GM12872 (cell line): ENCODE results near the gene EVI2A.

ENCODE experiments used
- TF ChIP-seq, protein P1 (sequence below): IDR thresholded peaks from 3 replicates; pipeline ENCODE4 v1.5.1; 2011; ENCODE audit warnings: low read depth, mild to moderate bottlenecking, low read length, moderate library complexity; ENCODE audit not compliant: insufficient read depth

Gene EVI2A

DNA sequence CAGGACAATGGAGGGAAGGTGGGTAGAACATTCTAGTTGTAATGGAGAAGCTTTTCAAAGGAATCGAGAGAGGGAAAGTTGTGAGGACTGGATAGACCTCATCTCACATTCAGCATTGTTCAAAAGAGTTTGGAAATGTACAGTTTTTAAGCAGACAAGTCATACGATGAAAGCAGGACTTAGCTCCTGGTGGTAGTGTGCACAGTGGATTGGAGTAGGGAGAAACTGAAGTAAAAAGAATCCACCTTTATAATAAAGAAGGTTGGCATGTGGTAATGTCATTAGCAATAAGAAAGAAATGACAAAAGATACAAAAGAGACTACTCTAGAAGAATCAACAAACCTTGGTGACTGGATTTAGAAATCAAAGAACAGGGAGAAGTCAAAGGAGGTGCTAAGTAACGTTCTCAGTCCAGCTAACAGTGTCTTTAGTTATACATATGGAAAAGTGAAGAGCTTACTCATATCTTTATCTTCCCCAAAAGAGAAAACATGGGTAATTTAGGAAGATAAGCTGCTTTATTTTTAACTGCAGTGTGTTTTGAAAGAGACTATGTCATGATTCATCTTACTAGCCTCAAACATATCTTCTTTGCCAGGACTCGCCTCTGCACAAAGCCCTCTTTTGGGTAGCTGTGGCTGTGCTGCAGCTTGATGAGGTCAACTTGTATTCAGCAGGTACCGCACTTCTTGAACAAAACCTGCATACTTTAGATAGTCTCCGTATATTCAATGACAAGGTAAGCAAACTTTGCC is 18.7 kb upstream of the EVI2A start:
- TF ChIP-seq, protein P1, sequence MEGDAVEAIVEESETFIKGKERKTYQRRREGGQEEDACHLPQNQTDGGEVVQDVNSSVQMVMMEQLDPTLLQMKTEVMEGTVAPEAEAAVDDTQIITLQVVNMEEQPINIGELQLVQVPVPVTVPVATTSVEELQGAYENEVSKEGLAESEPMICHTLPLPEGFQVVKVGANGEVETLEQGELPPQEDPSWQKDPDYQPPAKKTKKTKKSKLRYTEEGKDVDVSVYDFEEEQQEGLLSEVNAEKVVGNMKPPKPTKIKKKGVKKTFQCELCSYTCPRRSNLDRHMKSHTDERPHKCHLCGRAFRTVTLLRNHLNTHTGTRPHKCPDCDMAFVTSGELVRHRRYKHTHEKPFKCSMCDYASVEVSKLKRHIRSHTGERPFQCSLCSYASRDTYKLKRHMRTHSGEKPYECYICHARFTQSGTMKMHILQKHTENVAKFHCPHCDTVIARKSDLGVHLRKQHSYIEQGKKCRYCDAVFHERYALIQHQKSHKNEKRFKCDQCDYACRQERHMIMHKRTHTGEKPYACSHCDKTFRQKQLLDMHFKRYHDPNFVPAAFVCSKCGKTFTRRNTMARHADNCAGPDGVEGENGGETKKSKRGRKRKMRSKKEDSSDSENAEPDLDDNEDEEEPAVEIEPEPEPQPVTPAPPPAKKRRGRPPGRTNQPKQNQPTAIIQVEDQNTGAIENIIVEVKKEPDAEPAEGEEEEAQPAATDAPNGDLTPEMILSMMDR = no peak

DNA sequence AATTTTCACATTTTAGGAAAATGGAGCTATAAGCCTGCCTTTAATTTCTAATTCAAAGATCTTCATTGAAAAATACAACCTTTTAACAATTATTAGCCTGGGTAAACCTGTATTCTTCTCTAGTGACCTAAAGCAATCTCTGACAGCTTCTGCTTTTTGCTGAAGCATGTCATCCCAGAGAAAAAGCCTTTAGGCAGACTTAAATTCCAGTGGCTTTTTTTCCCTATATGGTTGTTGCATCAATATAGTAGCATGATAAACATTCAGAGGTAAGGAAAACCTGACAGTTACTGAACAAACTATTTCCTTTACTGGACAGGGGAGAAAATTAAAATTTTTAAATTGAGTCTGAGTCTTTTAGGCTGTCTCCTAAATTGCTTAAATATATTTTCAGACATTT is 7.8 kb upstream of the EVI2A start:
- TF ChIP-seq, protein P1 = no peak

DNA sequence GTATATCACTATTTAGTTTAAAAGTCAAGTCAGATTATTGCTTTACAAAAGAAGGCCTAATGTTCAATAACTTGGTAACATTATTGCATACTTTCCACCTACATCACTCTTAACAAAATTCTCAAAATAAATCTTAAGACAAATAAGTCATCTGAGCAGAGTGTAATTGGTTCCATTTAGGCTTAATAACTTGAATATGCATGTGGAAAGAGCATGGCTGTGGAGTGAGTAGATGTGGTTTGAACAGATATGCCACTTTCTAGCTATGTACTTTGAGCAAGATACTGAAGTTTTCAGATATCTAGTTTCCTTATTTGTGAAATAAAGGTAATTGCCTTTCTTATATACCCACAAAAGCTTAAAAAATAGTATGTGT is 6.7 kb upstream of the EVI2A start:
- TF ChIP-seq, protein P1 = no peak

DNA sequence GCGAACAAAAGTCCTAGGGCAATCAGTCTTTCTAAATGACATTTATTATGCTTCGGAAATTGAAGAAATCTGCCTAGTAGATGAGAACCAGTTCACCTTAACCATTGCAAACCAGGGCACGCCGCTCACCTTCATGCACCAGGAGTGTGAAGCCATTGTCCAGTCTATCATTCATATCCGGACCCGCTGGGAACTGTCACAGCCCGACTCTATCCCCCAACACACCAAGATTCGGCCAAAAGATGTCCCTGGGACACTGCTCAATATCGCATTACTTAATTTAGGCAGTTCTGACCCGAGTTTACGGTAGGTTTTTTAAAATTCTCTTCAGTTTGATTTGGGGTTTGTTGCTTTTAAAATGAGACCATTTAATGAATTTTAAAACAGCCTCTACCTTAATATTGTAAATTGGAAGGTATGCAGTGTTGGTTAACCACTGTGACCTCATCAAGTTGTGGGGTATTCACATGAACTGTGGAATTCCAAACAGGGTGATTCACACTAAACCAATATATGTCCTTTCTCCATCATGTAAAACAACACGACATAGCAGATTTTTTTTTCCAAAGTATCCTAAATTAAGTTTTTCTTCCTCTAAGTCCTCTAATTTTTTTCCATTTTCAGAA is 6.2 kb upstream of the EVI2A start:
- TF ChIP-seq, protein P1 = no peak

DNA sequence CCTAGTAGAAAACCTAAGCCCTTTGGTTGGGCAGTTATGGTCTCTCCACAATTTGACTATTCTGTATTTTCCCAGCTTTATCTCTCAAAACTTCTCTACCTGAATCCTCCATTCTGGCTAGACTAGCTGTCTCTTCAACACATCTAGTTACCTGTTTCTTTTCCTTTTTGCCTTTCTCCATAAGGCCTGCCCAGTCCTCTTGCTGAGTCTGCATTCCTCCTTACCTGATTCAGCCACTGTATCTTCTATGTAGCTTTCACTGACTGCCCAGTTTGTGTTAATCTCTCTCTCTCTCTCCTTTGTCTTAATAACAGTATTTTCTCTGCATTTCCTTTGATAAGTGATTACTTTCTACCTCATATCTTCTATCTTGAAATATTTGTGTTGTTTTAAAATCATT is 2.1 kb upstream of the EVI2A start:
- TF ChIP-seq, protein P1 = no peak

DNA sequence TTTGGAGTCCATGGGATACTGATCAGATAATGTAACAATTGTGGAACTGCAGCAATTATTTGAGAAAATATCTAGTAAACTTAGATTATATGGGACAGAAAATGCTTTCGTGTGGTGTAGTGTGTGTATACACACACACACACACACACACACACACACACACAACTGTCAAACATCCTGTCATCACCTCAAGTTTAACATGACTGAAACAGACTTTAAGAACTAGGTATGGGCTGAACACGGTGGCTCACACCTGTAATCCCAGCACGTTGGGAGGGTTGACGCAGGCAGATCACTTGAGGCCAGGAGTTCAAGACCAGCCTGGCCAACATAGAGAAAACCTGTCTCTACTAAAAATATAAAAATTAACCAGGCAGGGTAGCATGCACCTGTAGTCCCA is 544 bp upstream of the EVI2A start:
- TF ChIP-seq, protein P1 = no peak

DNA sequence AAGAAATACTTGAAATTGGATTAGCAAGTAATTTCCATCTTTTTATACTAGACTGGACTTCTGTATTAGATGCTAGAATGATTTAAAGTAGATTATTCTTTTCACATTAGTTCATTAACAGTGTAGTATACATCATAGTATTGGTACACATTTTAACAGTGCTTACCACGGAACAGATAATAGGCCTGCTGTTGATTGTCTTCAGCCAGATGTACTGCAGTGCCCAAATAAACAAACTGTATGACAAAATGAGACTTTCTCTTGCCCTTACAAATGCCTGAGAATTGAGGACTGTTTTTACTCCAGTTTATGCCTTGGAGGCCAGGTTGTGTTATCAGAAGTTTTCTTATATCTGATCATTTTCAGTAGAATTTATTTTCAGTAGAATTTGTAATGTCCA is 631 bp downstream of the EVI2A start:
- TF ChIP-seq, protein P1 = no peak
